Testis (tissue), 3 donors: ENCODE data around the gene CTPS2. TPM values are rescaled to one million over a fixed set of nuclear protein-coding genes. Genes with fewer than 3 reads are reported as not detected.
A peak's percentile ranks its signal among the peaks of the same experiment; 100 is the strongest.

Experiments
- DNase-seq: peaks from one replicate; pipeline ENCODE4 v3.0.0-alpha.2; 2019
- H3K27ac ChIP-seq, 2 donors: fragments of 200-600 bp; sonication (generic); one replicate each; pipeline ENCODE4 v1.5.1; 2019
- H3K27me3 ChIP-seq: fragments of 200-600 bp; sonication (generic); one replicate; pipeline ENCODE4 v1.5.1; 2019
- H3K36me3 ChIP-seq: fragments of 200-600 bp; sonication (generic); one replicate; pipeline ENCODE4 v1.5.1; 2017; ENCODE audit warnings: low read depth; ENCODE audit errors: missing control alignments
- H3K4me1 ChIP-seq: fragments of 200-600 bp; sonication (generic); one replicate; pipeline ENCODE4 v1.5.1; 2019
- H3K4me3 ChIP-seq, 2 donors: fragments of 200-600 bp; sonication (generic); one replicate each; pipeline ENCODE4 v1.5.1; 2017 to 2019
- H3K9me3 ChIP-seq: fragments of 200-600 bp; sonication (generic); one replicate; pipeline ENCODE4 v1.5.1; 2017
- CTCF ChIP-seq, 3 experiments: fragments of 450-650 bp in 2 of 3; fragments of 200-600 bp in 1 of 3; sonication (generic) in 1 of 3; IDR thresholded peaks; one replicate each; pipeline ENCODE4 v1.5.1; 2016 to 2019; ENCODE audit warnings: antibody characterized with exemption in 3 of 3, mild to moderate bottlenecking in 2 of 3, moderate library complexity in 1 of 3
- POLR2A ChIP-seq: fragments of 450-650 bp; IDR thresholded peaks from one replicate; pipeline ENCODE4 v1.6.1; 2017; ENCODE audit warnings: antibody characterized with exemption, mild to moderate bottlenecking, moderate library complexity
- WGBS, 2 donors: methylation state at CpG; one replicate each; pipeline ENCODE4 v1.1.5; 2018; 5-methylcytosine and 5-hydroxymethylcytosine counted together
- intact Hi-C: fragments of 100-400 bp; cut with DNase I; formaldehyde crosslinking; loops from one replicate; pipeline ENCODE4 v1.15.1; 2023; ENCODE audit warnings: low total_unique reads
- polyA plus RNA-seq: library from polyadenylated mRNA; stranded (reverse); fragments of 350-450 nt; fragmentation: Illumina TruSeq; extraction: RNeasy Lipid Tissue Mini Kit (QIAGEN cat#74804); gene quantifications from one replicate; pipeline ENCODE4 v1.2.3, GENCODE V29; 2014; ENCODE audit warnings: low read depth, low replicate concordance; ENCODE audit not compliant: insufficient read depth
- total RNA-seq, 2 donors: library from RNA; depleted of rRNA; stranded (reverse); fragments of >200 nt; gene quantifications; one replicate each; pipeline ENCODE4 v1.2.3, GENCODE V29; 2016

Gene CTPS2
- total and polyA plus RNA-seq, 3 donors from 2014 or later = 3.2 to 9.7 (median 9.5) TPM

GRCh38 chrX:16714504-16714903, 2.0 kb upstream of the CTPS2 start:
- H3K9me3 ChIP-seq = no peaks in the 10 kb centered on the region
- intact Hi-C loops = no loop called here
- TF ChIP-seq CTCF (IDR thresholded peaks at IDR 0.05) (no peak), POLR2A (no peak)
- H3K4me1 ChIP-seq = no peaks in the 10 kb centered on the region
- H3K27me3 ChIP-seq = no peaks in the 10 kb centered on the region
- H3K36me3 ChIP-seq = no peaks in the 10 kb centered on the region
- WGBS, 2 donors = 68 to 69% methylated on average over 7 of the region's 8 CpGs
- no peak for DNase-seq
- no peak overlapping the region for H3K27ac ChIP-seq
- H3K4me3 ChIP-seq = no peak overlapping the region

- no peaks in the 10 kb centered on the region for H3K36me3 ChIP-seq
- DNase-seq = peak; percentile 13
- H3K4me1 ChIP-seq = no peaks in the 10 kb centered on the region
- 3 to 10% methylated on average over 2 to 22 of the region's 67 CpGs for WGBS, 2 donors
- intact Hi-C loops = no loop called here
- no peaks in the 10 kb centered on the region for H3K27me3 ChIP-seq
- H3K27ac ChIP-seq = peak overlapping the region; percentile 73 to 80
- no peaks in the 10 kb centered on the region for H3K9me3 ChIP-seq
- no peak for TF ChIP-seq POLR2A
- TF ChIP-seq CTCF (IDR thresholded peaks at IDR 0.05) = no peak
- peak overlapping the region; percentile 60 to 76 for H3K4me3 ChIP-seq
Measured at GRCh38 chrX:16711893-16712547, 449 bp downstream of the CTPS2 start.

- H3K4me1 ChIP-seq = no peaks in the 10 kb centered on the region
- 21 to 32% methylated on average over 9 of the region's 9 CpGs for WGBS, 2 donors
- intact Hi-C loops = no loop called here
Measured at GRCh38 chrX:16711219-16711811, 1.2 kb downstream of the CTPS2 start.

DNA sequence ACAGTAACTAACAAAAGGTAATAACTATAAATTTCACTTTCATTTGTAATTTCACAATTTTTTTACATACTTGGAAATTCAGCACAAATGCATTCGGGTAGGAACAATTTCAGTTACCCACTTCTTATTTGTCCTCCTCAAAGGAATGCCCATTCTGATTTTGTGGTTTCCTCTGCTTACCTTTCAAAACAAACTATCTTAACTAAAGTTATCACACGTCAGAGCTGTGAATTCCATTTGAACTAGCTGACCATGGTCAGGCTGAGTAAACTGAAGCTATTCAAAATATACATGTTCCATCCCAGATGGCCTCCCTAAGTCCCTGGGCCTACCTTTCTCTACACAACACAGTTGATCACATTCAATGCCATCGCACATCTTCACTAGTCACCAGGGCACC, 4.5 kb downstream of the CTPS2 start:
- DNase-seq = no peak
- 91 to 96% methylated on average over 3 of the region's 3 CpGs for WGBS, 2 donors

More at GRCh38 chrX:16711219-16711811, 1.2 kb downstream of the CTPS2 start:
- Histone ChIP-seq H3K9me3 (no peaks in the 10 kb centered on the region), H3K4me3 (peak overlapping the region; percentile 60 to 76), H3K27ac (peak overlapping the region; percentile 73 to 80), H3K27me3 (no peaks in the 10 kb centered on the region), H3K36me3 (no peaks in the 10 kb centered on the region)
- TF ChIP-seq POLR2A (no peak), CTCF (IDR thresholded peaks at IDR 0.05) (no peak)
- peak; percentile 14 for DNase-seq

More for the DNA sequence above, 4.5 kb downstream of the CTPS2 start:
- no peaks in the 10 kb centered on the region for H3K27me3 ChIP-seq
- TF ChIP-seq CTCF (IDR thresholded peaks at IDR 0.05) = no peak
- no peak for TF ChIP-seq POLR2A
- H3K9me3 ChIP-seq = no peaks in the 10 kb centered on the region
- no peak overlapping the region for H3K4me3 ChIP-seq
- H3K27ac ChIP-seq = no peak overlapping the region
- H3K36me3 ChIP-seq = no peaks in the 10 kb centered on the region
- intact Hi-C loops = no loop called here
- no peaks in the 10 kb centered on the region for H3K4me1 ChIP-seq
